D721Med (cell line): Measurements from ENCODE around the gene ADCY1.

ENCODE experiments used
- DNase-seq: peaks from one replicate; pipeline ENCODE4 v3.0.0; 2011; ENCODE audit warnings: low spot score; ENCODE audit not compliant: insufficient read length
- FAIRE-seq: peaks from 2 replicates; lab custom pipeline; 2011; peaks lifted over from hg19 to GRCh38; lab: Jason Lieb, UNC
- CTCF ChIP-seq: IDR thresholded peaks from 2 replicates; pipeline ENCODE4 v1.5.1; 2012; ENCODE audit warnings: mild to moderate bottlenecking, control low read depth; ENCODE audit not compliant: insufficient read depth; ENCODE audit errors: missing control alignments

Gene ADCY1

DNA sequence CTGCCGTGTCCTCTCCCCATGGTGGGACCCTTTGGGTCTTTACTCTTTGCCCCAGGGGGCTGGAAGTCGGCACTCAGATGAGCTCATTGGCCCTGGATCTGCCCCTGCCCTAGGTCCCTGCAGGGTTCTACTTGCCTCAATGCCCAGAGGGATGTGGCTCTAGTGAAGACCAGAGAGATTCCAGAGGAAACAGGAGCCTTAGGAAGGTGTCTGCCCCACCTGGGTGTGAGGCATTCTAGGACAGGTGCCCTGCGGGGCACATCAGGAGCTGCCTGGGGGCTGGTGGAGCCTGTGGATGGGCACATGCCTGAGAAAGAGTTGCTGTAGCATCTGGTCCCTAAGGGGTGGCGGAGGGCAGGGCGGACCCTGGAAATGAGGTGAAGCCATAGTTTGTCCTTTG lies 128.6 kb downstream of the ADCY1 start:
- no peak for FAIRE-seq
- DNase-seq: no peak
- TF ChIP-seq CTCF: no peak

GRCh38 chr7:45703373-45703821 lies 129.2 kb downstream of the ADCY1 start:
- no peak for TF ChIP-seq CTCF
- no peak for FAIRE-seq
- no peak for DNase-seq

GRCh38 chr7:45703911-45704682 lies 129.9 kb downstream of the ADCY1 start:
- no peak for FAIRE-seq
- TF ChIP-seq CTCF: no peak
- no peak for DNase-seq

DNA sequence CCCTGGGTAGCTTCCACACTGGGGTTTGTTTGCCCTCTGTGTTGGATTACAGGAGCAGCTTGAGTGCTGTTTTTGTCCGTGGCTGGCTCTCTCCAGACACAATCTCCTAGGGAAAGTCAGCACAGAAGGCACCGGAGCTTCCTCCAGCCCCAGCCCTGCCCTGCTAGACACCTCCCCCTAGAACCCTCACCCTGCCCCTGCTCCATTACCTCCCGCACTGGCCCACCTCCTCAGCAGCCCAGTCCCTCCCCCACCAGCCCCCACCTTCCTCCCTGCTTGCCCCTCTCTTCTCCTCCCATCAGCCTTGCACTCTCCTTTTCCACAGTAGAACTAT lies 130.5 kb downstream of the ADCY1 start:
- FAIRE-seq: no peak
- TF ChIP-seq CTCF: no peak

GRCh38 chr7:45708046-45708950 lies 134.1 kb downstream of the ADCY1 start:
- DNase-seq (no peak), FAIRE-seq (no peak)
- no peak for TF ChIP-seq CTCF

More for the DNA sequence above, 130.5 kb downstream of the ADCY1 start:
- no peak for DNase-seq

- FAIRE-seq (no peak), DNase-seq (no peak)
- TF ChIP-seq CTCF: no peak
Measured at GRCh38 chr7:45709168-45710042, 135.2 kb downstream of the ADCY1 start.
